Mucosa of descending colon (tissue), 3 donors: ENCODE results near the gene EPHA8. TPM values are rescaled to one million over a fixed set of nuclear protein-coding genes. Genes with fewer than 3 reads are reported as not detected.

Source experiments
- ATAC-seq: fragments of 200-7000 bp; cut with Tn5 transposase; one replicate; pipeline ENCODE4 v1.9.1; 2020; ENCODE audit warnings: mild to moderate bottlenecking, moderate library complexity
- DNase-seq, 3 donors: peaks; one replicate each; pipeline ENCODE4 v3.0.0-alpha.2; 2020
- H3K36me3 ChIP-seq: fragments of 200-600 bp; one replicate; pipeline ENCODE4 v1.8.0; 2021; ENCODE audit warnings: low read depth, mild to moderate bottlenecking
- H3K4me1 ChIP-seq: fragments of 200-600 bp; one replicate; pipeline ENCODE4 v1.8.0; 2021; ENCODE audit warnings: low read depth, mild to moderate bottlenecking
- H3K4me3 ChIP-seq: fragments of 200-600 bp; one replicate; pipeline ENCODE4 v1.8.0; 2021; ENCODE audit warnings: mild to moderate bottlenecking
- H3K9me3 ChIP-seq: fragments of 200-600 bp; one replicate; pipeline ENCODE4 v1.8.0; 2021; ENCODE audit warnings: mild to moderate bottlenecking
- intact Hi-C, 2 donors: fragments of 100-400 bp; cut with DNase I in 1 of 2; cut with micrococcal nuclease in 1 of 2; formaldehyde crosslinking; loops; one replicate each; pipeline versions ENCODE4 v1.11.0 to v1.11.1; 2022; cut with DNase I, micrococcal nuclease
- total RNA-seq, 3 donors: library from RNA; stranded (reverse); fragmentation: NEBNext Ultra II Directional in 2 of 3; extraction: Animal tissue kit (Norgen Biotek cat#: 25700) in 2 of 3; gene quantifications; one replicate each; pipeline versions ENCODE4 v1.2.1 to v1.2.4, GENCODE V29; 2021 to 2023
- TF ChIP-seq, protein P1 (sequence below): fragments of 200-600 bp; IDR thresholded peaks from one replicate; pipeline ENCODE4 v1.8.0; 2022; ENCODE audit warnings: antibody characterized with exemption, mild to moderate bottlenecking
- donor health status: DM: no; HTN: no; CAD: no; lungs with moderate emphysema.
- donor health status: DM: no; HTN: no; CAD: no.
- donor health status: DM: no; HTN: yes; CAD: no.

Gene EPHA8
- total RNA-seq, 3 donors from 2014 or later: not detected

- H3K4me1 ChIP-seq: peaks cover 9% of the 10 kb centered on the region
- TF ChIP-seq, protein P1, sequence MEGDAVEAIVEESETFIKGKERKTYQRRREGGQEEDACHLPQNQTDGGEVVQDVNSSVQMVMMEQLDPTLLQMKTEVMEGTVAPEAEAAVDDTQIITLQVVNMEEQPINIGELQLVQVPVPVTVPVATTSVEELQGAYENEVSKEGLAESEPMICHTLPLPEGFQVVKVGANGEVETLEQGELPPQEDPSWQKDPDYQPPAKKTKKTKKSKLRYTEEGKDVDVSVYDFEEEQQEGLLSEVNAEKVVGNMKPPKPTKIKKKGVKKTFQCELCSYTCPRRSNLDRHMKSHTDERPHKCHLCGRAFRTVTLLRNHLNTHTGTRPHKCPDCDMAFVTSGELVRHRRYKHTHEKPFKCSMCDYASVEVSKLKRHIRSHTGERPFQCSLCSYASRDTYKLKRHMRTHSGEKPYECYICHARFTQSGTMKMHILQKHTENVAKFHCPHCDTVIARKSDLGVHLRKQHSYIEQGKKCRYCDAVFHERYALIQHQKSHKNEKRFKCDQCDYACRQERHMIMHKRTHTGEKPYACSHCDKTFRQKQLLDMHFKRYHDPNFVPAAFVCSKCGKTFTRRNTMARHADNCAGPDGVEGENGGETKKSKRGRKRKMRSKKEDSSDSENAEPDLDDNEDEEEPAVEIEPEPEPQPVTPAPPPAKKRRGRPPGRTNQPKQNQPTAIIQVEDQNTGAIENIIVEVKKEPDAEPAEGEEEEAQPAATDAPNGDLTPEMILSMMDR: no peak
- intact Hi-C loops: no loop called here
- no peak overlapping the region for H3K4me3 ChIP-seq
- no peak for ATAC-seq
- H3K9me3 ChIP-seq: no peaks in the 10 kb centered on the region
- DNase-seq: no peak
- H3K36me3 ChIP-seq: no peaks in the 10 kb centered on the region
These were observed 13.3 kb upstream of the EPHA8 start for GRCh38 chr1:22550021-22550420.

- intact Hi-C loops: no loop called here
- ATAC-seq (no peak), DNase-seq (no peak)
- Histone ChIP-seq H3K4me1 (peaks cover 20% of the 10 kb centered on the region), H3K4me3 (no peak overlapping the region), H3K9me3 (no peaks in the 10 kb centered on the region), H3K36me3 (no peaks in the 10 kb centered on the region)
- TF ChIP-seq, protein P1: no peak
These were observed 11.7 kb upstream of the EPHA8 start for GRCh38 chr1:22551591-22551990.

- Histone ChIP-seq H3K9me3 (no peaks in the 10 kb centered on the region), H3K36me3 (no peaks in the 10 kb centered on the region), H3K4me3 (no peak overlapping the region), H3K4me1 (peaks cover 20% of the 10 kb centered on the region)
- TF ChIP-seq, protein P1: no peak
- DNase-seq (no peak), ATAC-seq (no peak)
- intact Hi-C loops: no loop called here
These were observed 11.3 kb upstream of the EPHA8 start for GRCh38 chr1:22552021-22552420.

- TF ChIP-seq, protein P1: no peak
- peak in 2 of 3 donors; percentile 26 to 51 for DNase-seq
- no peaks in the 10 kb centered on the region for H3K36me3 ChIP-seq
- H3K4me1 ChIP-seq: peaks cover 20% of the 10 kb centered on the region
- H3K9me3 ChIP-seq: no peaks in the 10 kb centered on the region
- no peak overlapping the region for H3K4me3 ChIP-seq
- ATAC-seq: peak; percentile 32
- intact Hi-C loops: no loop called here
These were observed 10.0 kb upstream of the EPHA8 start for GRCh38 chr1:22553104-22553880.

GRCh38 chr1:22553991-22554522 is 9.2 kb upstream of the EPHA8 start:
- intact Hi-C loops: no loop called here
- ATAC-seq: peak; percentile 60
- peak in 2 of 3 donors; percentile 30 to 42 for DNase-seq
- no peaks in the 10 kb centered on the region for H3K36me3 ChIP-seq
- no peak overlapping the region for H3K4me3 ChIP-seq
- peaks cover 20% of the 10 kb centered on the region for H3K4me1 ChIP-seq
- H3K9me3 ChIP-seq: no peaks in the 10 kb centered on the region
- TF ChIP-seq, protein P1: no peak
